H1 (cell line): ENCODE results near the gene CKB. TPM values are rescaled to one million over a fixed set of nuclear protein-coding genes. Genes with fewer than 3 reads are reported as not detected.

Experiments
- CTCF ChIA-PET: fragments of 300-600 bp; sonication (Branson Sonifier 250); formaldehyde crosslinking; loops from one replicate; lab custom pipeline; 2021; ENCODE audit not compliant: partially characterized antibody; lab: Charles Lee
- POLR2A ChIA-PET: fragments of 300-600 bp; sonication (Branson Sonifier 250); formaldehyde crosslinking; loops from one replicate; lab custom pipeline; 2021; ENCODE audit warnings: inconsistent platforms; ENCODE audit not compliant: partially characterized antibody; lab: Charles Lee
- DNase-seq, 2 experiments: peaks; one replicate each; pipeline versions ENCODE4 v3.0.0 to v3.0.0-alpha.2; 2010 to 2022; ENCODE audit warnings: low spot score in 2 of 2, low read depth in 1 of 2, mixed read lengths in 1 of 2
- FAIRE-seq: peaks from 2 replicates; lab custom pipeline; 2011; peaks lifted over from hg19 to GRCh38; lab: Jason Lieb, UNC
- H2AFZ ChIP-seq: 2 replicates; pipeline ENCODE4 v1.8.1; 2012; ENCODE audit warnings: low read length, inconsistent platforms
- H2AK5ac ChIP-seq: 2 replicates; pipeline ENCODE4 v1.6.1; 2013; ENCODE audit warnings: low read depth, low read length
- H2BK120ac ChIP-seq: replicated peaks from 2 replicates; pipeline ENCODE3; 2013; ENCODE audit warnings: low read depth, low read length, inconsistent platforms
- H2BK12ac ChIP-seq: 2 replicates; pipeline ENCODE4 v1.6.1; 2013; ENCODE audit warnings: low read depth, low read length
- H2BK15ac ChIP-seq: 2 replicates; pipeline ENCODE4 v1.6.1; 2013; ENCODE audit warnings: low read length
- H2BK20ac ChIP-seq: 2 replicates; pipeline ENCODE4 v1.6.1; 2013; ENCODE audit warnings: low read length
- H2BK5ac ChIP-seq: 2 replicates; pipeline ENCODE4 v1.6.1; 2013; ENCODE audit warnings: low read depth, low read length
- H3K14ac ChIP-seq: 2 replicates; pipeline ENCODE4 v1.6.1; 2013; ENCODE audit warnings: inconsistent platforms; ENCODE audit not compliant: insufficient read length
- H3K18ac ChIP-seq: 2 replicates; pipeline ENCODE4 v1.6.1; 2013; ENCODE audit warnings: low read length; ENCODE audit errors: extremely low read depth
- H3K23ac ChIP-seq: 2 replicates; pipeline ENCODE4 v1.6.1; 2013; ENCODE audit warnings: inconsistent platforms; ENCODE audit not compliant: insufficient read length
- H3K23me2 ChIP-seq: 2 replicates; pipeline ENCODE4 v1.6.1; 2013; ENCODE audit warnings: low read depth, low read length
- H3K27ac ChIP-seq: 2 replicates; pipeline ENCODE4 v1.6.1; 2011; ENCODE audit warnings: low read depth, low read length, inconsistent platforms
- H3K27me3 ChIP-seq, 4 experiments: replicated peaks in 1 of 4; 1 replicate in 1 of 4; 2 replicates in 3 of 4; pipeline versions ENCODE4 v1.6.1 to v1.8.1; 2011 to 2013; ENCODE audit warnings: low read length in 3 of 4, mild to moderate bottlenecking in 3 of 4, inconsistent platforms in 2 of 4, mixed read lengths in 2 of 4, moderate library complexity in 1 of 4; ENCODE audit not compliant: control insufficient read depth in 3 of 4, insufficient read depth in 3 of 4; ENCODE audit errors: extremely low read depth in 1 of 4
- H3K36me3 ChIP-seq, 4 experiments: 2 replicates each; pipeline versions ENCODE4 v1.6.1 to v1.8.1; 2011 to 2013; ENCODE audit warnings: mild to moderate bottlenecking in 4 of 4, low read length in 3 of 4, moderate library complexity in 2 of 4, control low read depth in 1 of 4, inconsistent platforms in 1 of 4; ENCODE audit not compliant: insufficient read depth in 4 of 4, control insufficient read depth in 2 of 4
- H3K4ac ChIP-seq: replicated peaks from 2 replicates; pipeline ENCODE3; 2013; ENCODE audit warnings: low read length, low read depth, mixed read lengths, inconsistent platforms; ENCODE audit not compliant: insufficient read length
- H3K4me1 ChIP-seq, 4 experiments: replicated peaks in 1 of 4; 1 replicate in 1 of 4; 2 replicates in 3 of 4; pipeline versions ENCODE4 v1.6.1 to v1.8.1; 2011 to 2013; ENCODE audit warnings: low read length in 3 of 4, inconsistent platforms in 2 of 4, mixed read lengths in 1 of 4; ENCODE audit not compliant: insufficient read depth in 4 of 4, control insufficient read depth in 3 of 4
- H3K4me2 ChIP-seq, 2 experiments: 2 replicates each; pipeline versions ENCODE4 v1.6.1 to v1.8.1; 2011 to 2013; ENCODE audit warnings: low read depth in 2 of 2, low read length in 2 of 2, control low read depth in 1 of 2, inconsistent platforms in 1 of 2, mild to moderate bottlenecking in 1 of 2; ENCODE audit not compliant: insufficient read depth in 1 of 2
- H3K4me3 ChIP-seq, 4 experiments: fragments of 200-600, 300-600 bp in 1 of 4; sonication (generic), shearing (Covaris generic), sonication (Bioruptor Twin) in 1 of 4; 2 replicates each; pipeline versions ENCODE4 v1.5.1 to v1.8.1; 2011 to 2016; ENCODE audit warnings: low read length in 4 of 4, low read depth in 3 of 4, control low read depth in 2 of 4, inconsistent platforms in 2 of 4, mild to moderate bottlenecking in 2 of 4, mixed read lengths in 1 of 4, moderate library complexity in 1 of 4; ENCODE audit not compliant: insufficient read depth in 2 of 4; ENCODE audit errors: extremely low read depth in 1 of 4
- H3K56ac ChIP-seq: replicated peaks from 2 replicates; pipeline ENCODE3; 2013; ENCODE audit warnings: low read depth, mild to moderate bottlenecking, mixed read lengths, low read length, inconsistent platforms; ENCODE audit not compliant: insufficient read length
- H3K79me1 ChIP-seq: 2 replicates; pipeline ENCODE4 v1.6.1; 2013; ENCODE audit warnings: low read depth, low read length, control low read depth
- H3K79me2 ChIP-seq, 2 experiments: 2 replicates each; pipeline versions ENCODE4 v1.6.1 to v1.8.1; 2012 to 2013; ENCODE audit warnings: low read length in 2 of 2, mild to moderate bottlenecking in 2 of 2, inconsistent platforms in 1 of 2; ENCODE audit not compliant: insufficient read depth in 2 of 2, control insufficient read depth in 1 of 2
- H3K9ac ChIP-seq, 4 experiments: replicated peaks in 1 of 4; 1 replicate in 1 of 4; 2 replicates in 3 of 4; pipeline versions ENCODE4 v1.6.1 to v1.8.1; 2011 to 2013; ENCODE audit warnings: low read depth in 3 of 4, low read length in 3 of 4, control low read depth in 2 of 4, mild to moderate bottlenecking in 2 of 4, moderate library complexity in 2 of 4, inconsistent platforms in 1 of 4; ENCODE audit errors: extremely low read depth in 1 of 4
- H3K9me3 ChIP-seq, 2 experiments: 2 replicates each; pipeline versions ENCODE4 v1.6.1 to v1.8.1; 2012 to 2013; ENCODE audit warnings: mild to moderate bottlenecking in 2 of 2, moderate library complexity in 2 of 2, control low read depth in 1 of 2, inconsistent platforms in 1 of 2, low read depth in 1 of 2, low read length in 1 of 2, mixed read lengths in 1 of 2; ENCODE audit not compliant: insufficient read depth in 2 of 2
- H4K20me1 ChIP-seq, 2 experiments: replicated peaks in 1 of 2; 2 replicates each; pipeline versions ENCODE3 to v1.8.1; 2011 to 2013; ENCODE audit warnings: inconsistent platforms in 2 of 2, low read length in 2 of 2, mild to moderate bottlenecking in 1 of 2; ENCODE audit not compliant: insufficient read depth in 2 of 2, control insufficient read depth in 1 of 2
- H4K5ac ChIP-seq: 2 replicates; pipeline ENCODE4 v1.6.1; 2013; ENCODE audit warnings: low read length, low read depth, mixed read lengths, inconsistent platforms; ENCODE audit not compliant: insufficient read length
- H4K8ac ChIP-seq: 2 replicates; pipeline ENCODE4 v1.8.0; 2013; ENCODE audit warnings: mild to moderate bottlenecking, moderate library complexity, low read length, inconsistent platforms; ENCODE audit not compliant: insufficient read depth; ENCODE audit errors: extremely low read depth
- H4K91ac ChIP-seq: replicated peaks from 2 replicates; pipeline ENCODE3; 2013; ENCODE audit warnings: low read length, mixed read lengths, inconsistent platforms; ENCODE audit not compliant: insufficient read length
- FOSL1 ChIP-seq: IDR thresholded peaks from 2 replicates; pipeline ENCODE4 v1.6.1; 2011; ENCODE audit warnings: mild to moderate bottlenecking, low read depth, low read length, moderate library complexity; ENCODE audit not compliant: insufficient read depth
- KDM4A ChIP-seq: IDR thresholded peaks from one replicate; pipeline ENCODE4 v1.7.1; 2012; ENCODE audit warnings: low read depth, mild to moderate bottlenecking, moderate library complexity, low read length, inconsistent platforms; ENCODE audit not compliant: severe bottlenecking
- KDM5A ChIP-seq: fragments of 200-600 bp; IDR thresholded peaks from 2 replicates; pipeline ENCODE4 v1.7.1; 2012; ENCODE audit warnings: mild to moderate bottlenecking, low read length, inconsistent platforms, mixed read lengths
- WGBS, 2 experiments: shearing (Covaris generic) in 1 of 2; methylation state at CpG; one replicate each; pipeline versions ENCODE4 v1.1.6 to v1.1.7; 2013 to 2015; ENCODE audit warnings: low lambda C conversion rate in 2 of 2, mixed read lengths in 2 of 2, inconsistent platforms in 1 of 2, low coverage in 1 of 2, missing lambda C conversion rate in 1 of 2; ENCODE audit not compliant: insufficient replicate concordance in 2 of 2, insufficient coverage in 1 of 2, insufficient read length in 1 of 2; ENCODE audit errors: extremely low coverage in 1 of 2, missing lambda C conversion rate in 1 of 2; 5-methylcytosine and 5-hydroxymethylcytosine counted together
- polyA plus RNA-seq, 7 experiments: library from polyadenylated mRNA; depleted of rRNA in 3 of 7; stranded (reverse) in 5 of 7; unstranded in 2 of 7; fragments of >200 nt in 5 of 7; fragments of 200-250 nt in 2 of 7; gene quantifications; 1 replicate in 5 of 7; 2 replicates in 1 of 7; 4 replicates in 1 of 7; pipeline versions ENCODE4 v1.2.1 to v1.2.3, GENCODE V29; 2011 to 2013; ENCODE audit warnings: missing spikeins in 2 of 7, mixed read lengths in 2 of 7
- total RNA-seq: library from RNA; stranded (reverse); fragmentation: NEBNext Ultra II Directional; extraction: Animal tissue kit (Norgen Biotek cat#: 25700); gene quantifications from 2 replicates; pipeline ENCODE4 v1.2.1, GENCODE V29; 2021
- TF ChIP-seq, protein P1 (sequence below): IDR thresholded peaks from 2 replicates; pipeline ENCODE4 v1.6.1; 2012; ENCODE audit warnings: inconsistent platforms

Gene CKB
- total and polyA plus RNA-seq, 2 of the 8 experiments (the other 6 are each of a cell fraction or from before 2014, with no cell fraction given) = 538 to 950 TPM

DNA sequence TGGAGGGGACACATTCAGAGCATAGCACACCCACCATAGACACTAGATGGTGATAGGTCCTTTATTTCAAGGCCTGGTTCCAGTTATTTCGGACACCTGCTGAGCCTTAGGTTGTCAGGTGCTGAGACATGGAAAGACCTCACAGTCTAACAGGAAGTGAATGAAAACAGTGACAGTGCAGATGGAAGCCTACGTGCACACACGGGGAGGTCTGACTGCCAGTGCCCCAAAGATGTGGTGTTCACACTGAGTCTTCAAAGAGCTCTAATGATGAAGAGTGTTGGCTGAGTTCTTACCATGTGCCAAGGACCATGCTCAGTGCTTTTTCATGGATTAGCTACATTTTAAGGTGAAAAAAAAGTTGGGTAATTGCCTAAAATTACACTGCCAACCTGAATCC, 46.6 kb downstream of the CKB start:
- TF ChIP-seq KDM4A = no peak
- no peak for TF ChIP-seq FOSL1
- TF ChIP-seq, protein P1, sequence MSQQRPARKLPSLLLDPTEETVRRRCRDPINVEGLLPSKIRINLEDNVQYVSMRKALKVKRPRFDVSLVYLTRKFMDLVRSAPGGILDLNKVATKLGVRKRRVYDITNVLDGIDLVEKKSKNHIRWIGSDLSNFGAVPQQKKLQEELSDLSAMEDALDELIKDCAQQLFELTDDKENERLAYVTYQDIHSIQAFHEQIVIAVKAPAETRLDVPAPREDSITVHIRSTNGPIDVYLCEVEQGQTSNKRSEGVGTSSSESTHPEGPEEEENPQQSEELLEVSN = no peak
- TF ChIP-seq KDM5A = no peak
- CTCF ChIA-PET = interaction anchor here (1.2 kb wide), 1 partner anchor 45 kb away, joined by 3 read pairs; no protein-coding TSS in a partner anchor

More for the DNA sequence above, 46.6 kb downstream of the CKB start:
- Histone ChIP-seq H3K23me2 (no peaks in the 10 kb centered on the region), H2AFZ (no peak overlapping the region), H3K9me3 (no peaks in the 10 kb centered on the region), H4K5ac (no peak overlapping the region), H3K4me1 (no peaks in the 10 kb centered on the region), H3K18ac (no peak overlapping the region), H2BK12ac (no peak overlapping the region), H3K4me3 (no peak overlapping the region), H3K56ac (no peak overlapping the region), H3K27ac (no peak overlapping the region), H4K8ac (no peak overlapping the region), H3K79me2 (no peaks in the 10 kb centered on the region), H3K79me1 (no peaks in the 10 kb centered on the region; the same call in 1 of the 2 replicates), H2BK15ac (no peak overlapping the region), H3K9ac (no peak overlapping the region), H2BK5ac (no peak overlapping the region), H3K14ac (no peak overlapping the region), H3K23ac (no peak overlapping the region), H3K27me3 (no peaks in the 10 kb centered on the region), H3K4me2 (no peak overlapping the region), H3K36me3 (peaks cover 10 to 36% (median 30%) of the 10 kb centered on the region in 4 experiments; a peak in 7 of 8 replicates), H3K4ac (no peak overlapping the region), H2AK5ac (no peak overlapping the region), H4K91ac (no peak overlapping the region), H2BK20ac (no peak overlapping the region), H4K20me1 (peaks cover 0 to 1% of the 10 kb centered on the region in 2 experiments), H2BK120ac (no peak overlapping the region)
- FAIRE-seq (no peak), DNase-seq (no peak)
- POLR2A ChIA-PET = interaction anchor here (0.6 to 1.9 kb wide), 4 partner anchors 12 to 138 kb away, joined by 3 to 5 read pairs (median 4); no protein-coding TSS in a partner anchor
- 94% methylated on average over 3 of the region's 3 CpGs; no CpG with 5 or more reads in 1 of the 2 experiments for WGBS, 2 experiments
